ENCODE data around the gene MT1B.

DNA sequence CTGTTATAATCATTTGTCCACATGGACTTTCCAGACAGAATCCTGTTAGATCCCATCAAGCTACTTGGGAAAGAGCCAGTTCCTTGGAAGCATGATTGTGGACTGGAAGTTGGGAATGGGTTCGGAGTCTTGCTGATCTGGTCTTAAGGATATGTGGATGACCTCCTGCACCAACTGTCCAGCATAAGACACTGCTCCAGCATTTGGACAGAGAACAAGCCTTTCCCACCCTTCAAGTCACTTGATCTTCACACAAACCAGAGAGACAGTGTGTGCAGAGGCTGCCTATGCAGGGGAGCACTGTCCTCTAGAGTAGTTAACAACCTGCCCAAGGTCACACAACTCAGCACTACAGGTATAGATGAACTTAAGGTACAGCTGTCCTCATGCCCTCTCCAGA lies 5.8 kb upstream of the MT1B start:
- TF ChIP-seq, protein P1, sequence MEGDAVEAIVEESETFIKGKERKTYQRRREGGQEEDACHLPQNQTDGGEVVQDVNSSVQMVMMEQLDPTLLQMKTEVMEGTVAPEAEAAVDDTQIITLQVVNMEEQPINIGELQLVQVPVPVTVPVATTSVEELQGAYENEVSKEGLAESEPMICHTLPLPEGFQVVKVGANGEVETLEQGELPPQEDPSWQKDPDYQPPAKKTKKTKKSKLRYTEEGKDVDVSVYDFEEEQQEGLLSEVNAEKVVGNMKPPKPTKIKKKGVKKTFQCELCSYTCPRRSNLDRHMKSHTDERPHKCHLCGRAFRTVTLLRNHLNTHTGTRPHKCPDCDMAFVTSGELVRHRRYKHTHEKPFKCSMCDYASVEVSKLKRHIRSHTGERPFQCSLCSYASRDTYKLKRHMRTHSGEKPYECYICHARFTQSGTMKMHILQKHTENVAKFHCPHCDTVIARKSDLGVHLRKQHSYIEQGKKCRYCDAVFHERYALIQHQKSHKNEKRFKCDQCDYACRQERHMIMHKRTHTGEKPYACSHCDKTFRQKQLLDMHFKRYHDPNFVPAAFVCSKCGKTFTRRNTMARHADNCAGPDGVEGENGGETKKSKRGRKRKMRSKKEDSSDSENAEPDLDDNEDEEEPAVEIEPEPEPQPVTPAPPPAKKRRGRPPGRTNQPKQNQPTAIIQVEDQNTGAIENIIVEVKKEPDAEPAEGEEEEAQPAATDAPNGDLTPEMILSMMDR (IDR thresholded peaks at IDR 0.05) = no peak
- no peak for TF ChIP-seq POLR2A (IDR thresholded peaks at IDR 0.05)
- no peak for TF ChIP-seq EP300 (IDR thresholded peaks at IDR 0.05)
